CD4-positive, CD25-positive, alpha-beta regulatory T cell (primary cell): ENCODE measurements around the gene PRKCA. TPM values are rescaled to one million over a fixed set of nuclear protein-coding genes. Genes with fewer than 3 reads are reported as not detected.
"Not testable (repeated sequence)": the region's sequence is repeated elsewhere in the genome, so short reads cannot be mapped to it uniquely, and the experiment has no call there.

Experiments used
- ATAC-seq, 2 donors: fragments of 150-1000 bp; cut with Tn5 transposase; one replicate each; pipeline ENCODE4 v1.10.0; 2021; ENCODE audit warnings: low read depth in 2 of 2, moderate number of reproducible peaks in 2 of 2, moderate library complexity in 1 of 2
- DNase-seq, 3 donors: peaks; one replicate each; pipeline versions ENCODE4 v3.0.0 to v3.0.0-alpha.2; 2012 to 2022; ENCODE audit warnings: mixed read lengths in 1 of 3
- H3K27ac ChIP-seq: one replicate; pipeline ENCODE4 v1.7.0; 2013; ENCODE audit warnings: mild to moderate bottlenecking, low read length; ENCODE audit not compliant: insufficient read depth, poor library complexity, severe bottlenecking
- H3K27me3 ChIP-seq: one replicate; pipeline ENCODE4 v1.7.0; 2013; ENCODE audit warnings: low read length; ENCODE audit not compliant: control insufficient read depth, insufficient read depth
- H3K36me3 ChIP-seq: one replicate; pipeline ENCODE4 v1.7.0; 2013; ENCODE audit warnings: mild to moderate bottlenecking, low read length, moderate library complexity; ENCODE audit not compliant: control insufficient read depth, insufficient read depth
- H3K4me1 ChIP-seq: 2 replicates; pipeline ENCODE4 v1.7.0; 2013; ENCODE audit warnings: mild to moderate bottlenecking, low read length; ENCODE audit not compliant: insufficient read depth, control insufficient read depth, poor library complexity, severe bottlenecking
- H3K4me3 ChIP-seq: one replicate; pipeline ENCODE4 v1.7.0; 2013; ENCODE audit warnings: low read depth, mild to moderate bottlenecking, low read length, moderate library complexity
- H3K9me3 ChIP-seq, 2 experiments: 1 replicate in 1 of 2; 2 replicates in 1 of 2; pipeline ENCODE4 v1.7.0; 2013; ENCODE audit warnings: low read length in 2 of 2, mild to moderate bottlenecking in 1 of 2, moderate library complexity in 1 of 2; ENCODE audit not compliant: control insufficient read depth in 2 of 2
- H3K27ac Mint-ChIP-seq, 3 donors: one replicate each; pipeline ENCODE4 v1.8.0; 2020 to 2022; ENCODE audit warnings: mild to moderate bottlenecking in 3 of 3, mixed read lengths in 3 of 3, moderate library complexity in 2 of 3
- H3K27me3 Mint-ChIP-seq: one replicate; pipeline ENCODE4 v1.8.0; 2022; ENCODE audit warnings: mild to moderate bottlenecking, mixed read lengths
- H3K36me3 Mint-ChIP-seq: one replicate; pipeline ENCODE4 v1.8.0; 2020; ENCODE audit warnings: mixed read lengths
- H3K4me1 Mint-ChIP-seq, 4 donors: one replicate each; pipeline ENCODE4 v1.8.0; 2020 to 2022; ENCODE audit warnings: mixed read lengths in 4 of 4, mild to moderate bottlenecking in 1 of 4
- H3K4me3 Mint-ChIP-seq, 4 donors: one replicate each; pipeline ENCODE4 v1.8.0; 2020 to 2022; ENCODE audit warnings: mild to moderate bottlenecking in 4 of 4, mixed read lengths in 4 of 4, moderate library complexity in 3 of 4
- H3K9me3 Mint-ChIP-seq, 7 donors: one replicate each; pipeline ENCODE4 v1.8.0; 2020 to 2022; ENCODE audit warnings: mixed read lengths in 7 of 7, mild to moderate bottlenecking in 3 of 7, moderate library complexity in 2 of 7
- polyA plus RNA-seq, 4 donors: library from polyadenylated mRNA; unstranded; fragments of 300-500 nt; fragmentation: Illumina TruSeq; gene quantifications; one replicate each; pipeline ENCODE4 v1.2.3, GENCODE V29; 2021
- total RNA-seq: library from RNA; stranded (reverse); gene quantifications from one replicate; pipeline ENCODE4 v1.2.3, GENCODE V29; 2022

PRKCA gene
- total and polyA plus RNA-seq, 5 donors from 2014 or later = 0.60 to 84.0 (median 2.0) TPM

GRCh38 chr17:66704858-66705520 lies 402.6 kb downstream of the PRKCA start:
- Histone ChIP-seq H3K36me3 (no peaks in the 10 kb centered on the region), H3K27ac (no peak overlapping the region), H3K9me3 (no peaks in the 10 kb centered on the region), H3K4me3 (no peak overlapping the region), H3K27me3 (no peaks in the 10 kb centered on the region), H3K4me1 (no peaks in the 10 kb centered on the region)
- DNase-seq (no peak), ATAC-seq (no peak)
- H3K4me3 Mint-ChIP-seq = no peak overlapping the region
- peaks cover 0 to 12% (median 1%) of the 10 kb centered on the region in 4 donors for H3K4me1 Mint-ChIP-seq
- H3K27me3 Mint-ChIP-seq = no peaks in the 10 kb centered on the region
- H3K9me3 Mint-ChIP-seq = peaks cover 0 to 2% (median 0%) of the 10 kb centered on the region in 7 donors
- H3K27ac Mint-ChIP-seq = peak overlapping the region in 2 of 3 donors; percentile 25 to 33
- peaks cover 16% of the 10 kb centered on the region for H3K36me3 Mint-ChIP-seq

- Histone ChIP-seq H3K27me3 (no peaks in the 10 kb centered on the region), H3K36me3 (no peaks in the 10 kb centered on the region), H3K9me3 (no peaks in the 10 kb centered on the region), H3K4me3 (no peak overlapping the region), H3K4me1 (no peaks in the 10 kb centered on the region), H3K27ac (no peak overlapping the region)
- no peaks in the 10 kb centered on the region for H3K27me3 Mint-ChIP-seq
- DNase-seq (no peak), ATAC-seq (no peak)
- H3K36me3 Mint-ChIP-seq = peaks cover 10% of the 10 kb centered on the region
- H3K27ac Mint-ChIP-seq = peak overlapping the region in 1 of 3 donors; percentile 27
- no peak overlapping the region for H3K4me3 Mint-ChIP-seq
- peaks cover 0 to 14% (median 8%) of the 10 kb centered on the region in 4 donors for H3K4me1 Mint-ChIP-seq
- H3K9me3 Mint-ChIP-seq = peaks cover 0 to 2% (median 0%) of the 10 kb centered on the region in 7 donors
These were observed 404.5 kb downstream of the PRKCA start for GRCh38 chr17:66706851-66707450.

GRCh38 chr17:66711401-66711800 lies 409.0 kb downstream of the PRKCA start:
- no peak overlapping the region for H3K27ac ChIP-seq
- H3K27me3 Mint-ChIP-seq = no peaks in the 10 kb centered on the region
- no peak for ATAC-seq
- H3K4me1 Mint-ChIP-seq = peaks cover 0 to 33% (median 12%) of the 10 kb centered on the region in 4 donors
- no peak overlapping the region for H3K4me3 ChIP-seq
- H3K4me3 Mint-ChIP-seq = no peak overlapping the region
- H3K9me3 Mint-ChIP-seq = no peaks in the 10 kb centered on the region
- no peaks in the 10 kb centered on the region for H3K36me3 ChIP-seq
- no peaks in the 10 kb centered on the region for H3K9me3 ChIP-seq
- no peaks in the 10 kb centered on the region for H3K4me1 ChIP-seq
- H3K36me3 Mint-ChIP-seq = peaks cover 13% of the 10 kb centered on the region
- H3K27me3 ChIP-seq = no peaks in the 10 kb centered on the region
- H3K27ac Mint-ChIP-seq = peak overlapping the region in 2 of 3 donors; percentile 24 to 26
- no peak for DNase-seq

- H3K4me3 ChIP-seq = no peak overlapping the region
These were observed 409.5 kb downstream of the PRKCA start for GRCh38 chr17:66711881-66712321.

GRCh38 chr17:66712453-66712852 lies 410.0 kb downstream of the PRKCA start:
- H3K27ac Mint-ChIP-seq = peak overlapping the region in 2 of 3 donors; percentile 24 to 43
- H3K27me3 ChIP-seq = no peaks in the 10 kb centered on the region
- no peaks in the 10 kb centered on the region for H3K36me3 ChIP-seq
- peaks cover 0 to 33% (median 10%) of the 10 kb centered on the region in 4 donors for H3K4me1 Mint-ChIP-seq
- ATAC-seq (no peak), DNase-seq (no peak)
- H3K4me3 ChIP-seq = no peak overlapping the region
- no peaks in the 10 kb centered on the region for H3K9me3 ChIP-seq
- H3K4me3 Mint-ChIP-seq = no peak overlapping the region
- no peaks in the 10 kb centered on the region for H3K27me3 Mint-ChIP-seq
- no peaks in the 10 kb centered on the region for H3K4me1 ChIP-seq
- no peaks in the 10 kb centered on the region for H3K9me3 Mint-ChIP-seq
- H3K27ac ChIP-seq = no peak overlapping the region
- H3K36me3 Mint-ChIP-seq = peaks cover 18% of the 10 kb centered on the region

More at GRCh38 chr17:66711881-66712321, 409.5 kb downstream of the PRKCA start:
- Mint-ChIP-seq H3K9me3 (no peaks in the 10 kb centered on the region), H3K4me1 (peaks cover 0 to 33% (median 11%) of the 10 kb centered on the region in 4 donors), H3K27me3 (no peaks in the 10 kb centered on the region), H3K27ac (peak overlapping the region in 1 of 3 donors; percentile 24), H3K4me3 (peak overlapping the region in 1 of 4 donors; percentile 13), H3K36me3 (peaks cover 15% of the 10 kb centered on the region)
- no peak for DNase-seq
- no peaks in the 10 kb centered on the region for H3K4me1 ChIP-seq
- no peak overlapping the region for H3K27ac ChIP-seq
- ATAC-seq = no peak
- no peaks in the 10 kb centered on the region for H3K36me3 ChIP-seq
- no peaks in the 10 kb centered on the region for H3K27me3 ChIP-seq
- H3K9me3 ChIP-seq = no peaks in the 10 kb centered on the region

- H3K4me3 ChIP-seq, H3K9me3 ChIP-seq, H3K9me3 Mint-ChIP-seq, H3K27ac ChIP-seq, DNase-seq, H3K27me3 Mint-ChIP-seq, H3K4me3 Mint-ChIP-seq, H3K27me3 ChIP-seq, H3K36me3 ChIP-seq, H3K4me1 ChIP-seq, ATAC-seq: not testable (repeated sequence)
- peaks cover 0 to 33% (median 9%) of the 10 kb centered on the region in 4 donors for H3K4me1 Mint-ChIP-seq
- H3K27ac Mint-ChIP-seq = peak overlapping the region in 2 of 3 donors; percentile 31 to 62
- H3K36me3 Mint-ChIP-seq = peaks cover 17% of the 10 kb centered on the region
These were observed 410.7 kb downstream of the PRKCA start for GRCh38 chr17:66713021-66713532.

- Mint-ChIP-seq H3K9me3 (no peaks in the 10 kb centered on the region), H3K4me1 (peaks cover 0 to 33% (median 9%) of the 10 kb centered on the region in 4 donors), H3K27ac (peak overlapping the region in 2 of 3 donors; percentile 31 to 62), H3K4me3 (no peak overlapping the region), H3K27me3 (no peaks in the 10 kb centered on the region), H3K36me3 (peaks cover 21% of the 10 kb centered on the region)
- no peak overlapping the region for H3K27ac ChIP-seq
- H3K36me3 ChIP-seq = peaks cover 2% of the 10 kb centered on the region
- no peak overlapping the region for H3K4me3 ChIP-seq
- H3K9me3 ChIP-seq = no peaks in the 10 kb centered on the region
- DNase-seq (peak in 1 of 3 donors; percentile 16), ATAC-seq (no peak)
- no peaks in the 10 kb centered on the region for H3K27me3 ChIP-seq
- H3K4me1 ChIP-seq = no peaks in the 10 kb centered on the region
These were observed 411.2 kb downstream of the PRKCA start for GRCh38 chr17:66713533-66714042.
